B cell (primary cell): ENCODE measurements around the gene KRTAP1-4. TPM values are rescaled to one million over a fixed set of nuclear protein-coding genes. Genes with fewer than 3 reads are reported as not detected.

Experiments
- ATAC-seq: fragments of 200-7000 bp; cut with Tn5 transposase; one replicate; pipeline ENCODE4 v1.10.0; 2021; ENCODE audit warnings: low read depth, mild to moderate bottlenecking, moderate number of reproducible peaks, moderate library complexity
- CTCF ChIA-PET: fragments of 350-600 bp; sonication (Branson Sonifier 250); formaldehyde crosslinking; loops from one replicate; lab custom pipeline; 2021; ENCODE audit warnings: antibody characterized with exemption, inconsistent platforms; lab: Charles Lee
- POLR2A ChIA-PET: fragments of 350-600 bp; sonication (Branson Sonifier 250); formaldehyde crosslinking; loops from one replicate; lab custom pipeline; 2021; ENCODE audit warnings: antibody characterized with exemption; lab: Charles Lee
- DNase-seq: peaks from one replicate; pipeline ENCODE4 v3.0.0; 2013
- H2AFZ ChIP-seq: 2 replicates; pipeline ENCODE4 v1.6.1; 2012; ENCODE audit warnings: mild to moderate bottlenecking, low read depth, low read length; ENCODE audit not compliant: insufficient read depth, poor library complexity, severe bottlenecking
- H3K27ac ChIP-seq, 2 donors: 1 replicate in 1 of 2; 2 replicates in 1 of 2; pipeline ENCODE4 v1.5.1; 2012 to 2013; ENCODE audit warnings: low read length in 2 of 2, mild to moderate bottlenecking in 2 of 2, moderate library complexity in 1 of 2
- H3K27me3 ChIP-seq, 4 experiments: fragments of 200-600 bp in 1 of 4; sonication (generic) in 1 of 4; replicated peaks in 1 of 4; 1 replicate in 2 of 4; 2 replicates in 2 of 4; pipeline versions ENCODE4 v1.6.1 to v1.7.0; 2013 to 2016; ENCODE audit warnings: low read length in 3 of 4, mild to moderate bottlenecking in 2 of 4, mixed read lengths in 1 of 4, moderate library complexity in 1 of 4; ENCODE audit not compliant: insufficient read depth in 4 of 4, control insufficient read depth in 3 of 4; ENCODE audit errors: control extremely low read depth in 1 of 4
- H3K36me3 ChIP-seq, 2 experiments: replicated peaks in 1 of 2; 1 replicate in 1 of 2; 2 replicates in 1 of 2; pipeline versions ENCODE4 v1.6.1 to v1.7.1; 2013; ENCODE audit warnings: low read length in 1 of 2; ENCODE audit not compliant: insufficient read depth in 2 of 2, control insufficient read depth in 1 of 2; ENCODE audit errors: control extremely low read depth in 1 of 2, extremely low read depth in 1 of 2
- H3K4me1 ChIP-seq, 2 donors: fragments of 200-600 bp in 1 of 2; sonication (generic) in 1 of 2; 1 replicate in 1 of 2; 2 replicates in 1 of 2; pipeline versions ENCODE4 v1.5.1 to v1.6.1; 2013 to 2017; ENCODE audit warnings: low read length in 2 of 2; ENCODE audit not compliant: control insufficient read depth in 2 of 2, insufficient read depth in 2 of 2
- H3K4me2 ChIP-seq: replicated peaks from 2 replicates; pipeline ENCODE3; 2012; ENCODE audit warnings: mild to moderate bottlenecking, low read depth, low read length; ENCODE audit not compliant: poor library complexity, severe bottlenecking
- H3K4me3 ChIP-seq, 5 experiments: fragments of 200-600 bp in 1 of 5; sonication (generic) in 1 of 5; 1 replicate in 3 of 5; 2 replicates in 2 of 5; pipeline versions ENCODE4 v1.5.1 to v1.7.0; 2011 to 2016; ENCODE audit warnings: low read length in 4 of 5, mild to moderate bottlenecking in 4 of 5, low read depth in 2 of 5, control low read depth in 1 of 5, moderate library complexity in 1 of 5; ENCODE audit not compliant: insufficient read depth in 1 of 5; ENCODE audit errors: control extremely low read depth in 1 of 5, extremely low read depth in 1 of 5
- H3K79me2 ChIP-seq: fragments of 200-600 bp; sonication (generic); one replicate; pipeline ENCODE4 v1.6.0; 2016; ENCODE audit warnings: low read length; ENCODE audit not compliant: control insufficient read depth, insufficient read depth
- H3K9ac ChIP-seq: fragments of 200-600 bp; sonication (generic); 2 replicates; pipeline ENCODE4 v1.6.1; 2017; ENCODE audit warnings: mild to moderate bottlenecking, low read length, moderate library complexity
- H3K9me3 ChIP-seq, 3 donors: one replicate each; pipeline versions ENCODE4 v1.6.1 to v1.7.1; 2013; ENCODE audit warnings: low read length in 2 of 3; ENCODE audit not compliant: control insufficient read depth in 2 of 3, insufficient read depth in 1 of 3; ENCODE audit errors: control extremely low read depth in 1 of 3
- H4K20me1 ChIP-seq: 2 replicates; pipeline ENCODE4 v1.6.0; 2012; ENCODE audit warnings: mild to moderate bottlenecking, low read length; ENCODE audit not compliant: insufficient read depth, control insufficient read depth, poor library complexity, severe bottlenecking
- H3K27ac Mint-ChIP-seq: one replicate; pipeline ENCODE4 v1.8.0; 2021; ENCODE audit warnings: mixed read lengths
- H3K27me3 Mint-ChIP-seq: one replicate; pipeline ENCODE4 v1.8.0; 2021; ENCODE audit warnings: mixed read lengths
- H3K4me1 Mint-ChIP-seq: one replicate; pipeline ENCODE4 v1.8.0; 2021; ENCODE audit warnings: mixed read lengths
- H3K4me3 Mint-ChIP-seq: one replicate; pipeline ENCODE4 v1.8.0; 2021; ENCODE audit warnings: mixed read lengths
- H3K9me3 Mint-ChIP-seq: one replicate; pipeline ENCODE4 v1.8.0; 2022; ENCODE audit warnings: mixed read lengths; ENCODE audit not compliant: insufficient read depth
- EZH2 ChIP-seq: IDR thresholded peaks from 2 replicates; pipeline ENCODE4 v1.6.1; 2012; ENCODE audit warnings: borderline replicate concordance, low read depth, mild to moderate bottlenecking, moderate library complexity, low read length; ENCODE audit not compliant: insufficient read depth, poor library complexity, severe bottlenecking
- WGBS: methylation state at CpG from one replicate; pipeline ENCODE4 v1.1.5; 2013; ENCODE audit warnings: missing lambda C conversion rate; ENCODE audit not compliant: insufficient coverage; 5-methylcytosine and 5-hydroxymethylcytosine counted together
- intact Hi-C: fragments of 100-400 bp; cut with micrococcal nuclease; formaldehyde crosslinking; loops from one replicate; pipeline ENCODE4 v1.10.0; 2022
- polyA plus RNA-seq: library from polyadenylated mRNA; depleted of rRNA; stranded (reverse); fragments of >200 nt; gene quantifications from 2 replicates; pipeline ENCODE4 v1.2.3, GENCODE V29; 2012
- total RNA-seq, 2 donors: library from RNA; stranded (reverse); fragments of 120-200 nt in 1 of 2; gene quantifications; 1 replicate in 1 of 2; 2 replicates in 1 of 2; pipeline versions ENCODE4 v1.2.3 to v1.2.4, GENCODE V29; 2013 to 2022
- TF ChIP-seq, protein P1 (sequence below): fragments of 200-600 bp; IDR thresholded peaks from one replicate; pipeline ENCODE4 v1.8.0; 2022; ENCODE audit warnings: antibody characterized with exemption, mild to moderate bottlenecking

The KRTAP1-4 gene
- total and polyA plus RNA-seq, 2 donors (not counting 1 experiment from before 2014, with no cell fraction given), result not detected

GRCh38 chr17:41015454-41015853 lies 14.5 kb downstream of the KRTAP1-4 start:
- no peak for TF ChIP-seq EZH2
- TF ChIP-seq, protein P1, sequence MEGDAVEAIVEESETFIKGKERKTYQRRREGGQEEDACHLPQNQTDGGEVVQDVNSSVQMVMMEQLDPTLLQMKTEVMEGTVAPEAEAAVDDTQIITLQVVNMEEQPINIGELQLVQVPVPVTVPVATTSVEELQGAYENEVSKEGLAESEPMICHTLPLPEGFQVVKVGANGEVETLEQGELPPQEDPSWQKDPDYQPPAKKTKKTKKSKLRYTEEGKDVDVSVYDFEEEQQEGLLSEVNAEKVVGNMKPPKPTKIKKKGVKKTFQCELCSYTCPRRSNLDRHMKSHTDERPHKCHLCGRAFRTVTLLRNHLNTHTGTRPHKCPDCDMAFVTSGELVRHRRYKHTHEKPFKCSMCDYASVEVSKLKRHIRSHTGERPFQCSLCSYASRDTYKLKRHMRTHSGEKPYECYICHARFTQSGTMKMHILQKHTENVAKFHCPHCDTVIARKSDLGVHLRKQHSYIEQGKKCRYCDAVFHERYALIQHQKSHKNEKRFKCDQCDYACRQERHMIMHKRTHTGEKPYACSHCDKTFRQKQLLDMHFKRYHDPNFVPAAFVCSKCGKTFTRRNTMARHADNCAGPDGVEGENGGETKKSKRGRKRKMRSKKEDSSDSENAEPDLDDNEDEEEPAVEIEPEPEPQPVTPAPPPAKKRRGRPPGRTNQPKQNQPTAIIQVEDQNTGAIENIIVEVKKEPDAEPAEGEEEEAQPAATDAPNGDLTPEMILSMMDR, result no peak
- Histone ChIP-seq H3K4me2 (no peak overlapping the region), H3K36me3 (no peaks in the 10 kb centered on the region), H3K9me3 (no peaks in the 10 kb centered on the region), H3K4me3 (no peak overlapping the region), H3K4me1 (no peaks in the 10 kb centered on the region), H3K9ac (no peak overlapping the region), H2AFZ (no peak overlapping the region), H3K27me3 (no peaks in the 10 kb centered on the region), H3K27ac (no peak overlapping the region), H4K20me1 (no peaks in the 10 kb centered on the region), H3K79me2 (no peaks in the 10 kb centered on the region)
- POLR2A ChIA-PET, result no interaction called here
- Mint-ChIP-seq H3K27ac (no peak overlapping the region), H3K27me3 (peaks cover 14% of the 10 kb centered on the region), H3K4me3 (no peak overlapping the region), H3K4me1 (no peaks in the 10 kb centered on the region), H3K9me3 (no peaks in the 10 kb centered on the region)
- DNase-seq, result no peak
- intact Hi-C loops, result no loop called here
- 89% methylated on average over 4 of the region's 7 CpGs for WGBS
- ATAC-seq, result no peak
- CTCF ChIA-PET, result no interaction called here

GRCh38 chr17:41013606-41014005 lies 16.4 kb downstream of the KRTAP1-4 start:
- Histone ChIP-seq H4K20me1 (no peaks in the 10 kb centered on the region), H3K79me2 (no peaks in the 10 kb centered on the region), H3K27me3 (no peaks in the 10 kb centered on the region), H3K9me3 (no peaks in the 10 kb centered on the region), H3K27ac (no peak overlapping the region), H2AFZ (no peak overlapping the region), H3K4me1 (no peaks in the 10 kb centered on the region), H3K4me3 (no peak overlapping the region), H3K36me3 (no peaks in the 10 kb centered on the region), H3K9ac (no peak overlapping the region), H3K4me2 (no peak overlapping the region)
- no peak overlapping the region for H3K27ac Mint-ChIP-seq
- H3K27me3 Mint-ChIP-seq, result peaks cover 14% of the 10 kb centered on the region
- intact Hi-C loops, result no loop called here
- H3K9me3 Mint-ChIP-seq, result no peaks in the 10 kb centered on the region
- ChIA-PET POLR2A (no interaction called here), CTCF (no interaction called here)
- no peaks in the 10 kb centered on the region for H3K4me1 Mint-ChIP-seq
- H3K4me3 Mint-ChIP-seq, result no peak overlapping the region
- no peak for ATAC-seq
- TF ChIP-seq, protein P1, result no peak
- TF ChIP-seq EZH2, result no peak
- 83% methylated on average over 1 of the region's 1 CpG for WGBS
- DNase-seq, result no peak
